GM12891 (cell line): ENCODE results near the gene GRK3.
"Not testable (repeated sequence)": the region's sequence is repeated elsewhere in the genome, so short reads cannot be mapped to it uniquely, and the experiment has no call there.

Source experiments
- DNase-seq: peaks from one replicate; pipeline ENCODE4 v3.0.0; 2011; ENCODE audit warnings: low spot score; ENCODE audit not compliant: insufficient read length
- FAIRE-seq: peaks from 2 replicates; lab custom pipeline; 2011; peaks lifted over from hg19 to GRCh38; lab: Jason Lieb, UNC
- PAX5 ChIP-seq: IDR thresholded peaks from 2 replicates; pipeline ENCODE4 v1.6.1; 2011; ENCODE audit warnings: low read length, moderate library complexity, mild to moderate bottlenecking; ENCODE audit not compliant: insufficient read depth, severe bottlenecking
- POLR2A ChIP-seq: IDR thresholded peaks from 2 replicates; pipeline ENCODE4 v1.6.1; 2011; ENCODE audit warnings: low read depth, low read length, control low read depth
- POLR2AphosphoS5 ChIP-seq: IDR thresholded peaks from 2 replicates; pipeline ENCODE4 v1.6.1; 2011; ENCODE audit warnings: low read depth, low read length, control low read depth
- POU2F2 ChIP-seq: IDR thresholded peaks from 2 replicates; pipeline ENCODE4 v1.6.1; 2011; ENCODE audit warnings: low read depth, mild to moderate bottlenecking, control low read depth, low read length, moderate library complexity
- SPI1 ChIP-seq: IDR thresholded peaks from 2 replicates; pipeline ENCODE4 v1.6.1; 2011; ENCODE audit warnings: low read depth, low read length, control low read depth
- TAF1 ChIP-seq: IDR thresholded peaks from 2 replicates; pipeline ENCODE4 v1.6.1; 2011; ENCODE audit warnings: low read depth, low read length, control low read depth

The GRK3 gene

GRCh38 chr22:25621986-25622385 lies 57.5 kb downstream of the GRK3 start:
- TF ChIP-seq SPI1 (no peak), PAX5 (no peak), POLR2A (no peak), POU2F2 (no peak), POLR2AphosphoS5 (no peak), TAF1 (no peak)
- FAIRE-seq = peak; percentile 31

GRCh38 chr22:25623310-25623734 lies 58.8 kb downstream of the GRK3 start:
- DNase-seq (no peak), FAIRE-seq (peak; percentile 97)
- TF ChIP-seq POU2F2 (peak; percentile 70; the same call in 1 of the 2 replicates), POLR2AphosphoS5 (no peak)

More at GRCh38 chr22:25621986-25622385, 57.5 kb downstream of the GRK3 start:
- DNase-seq = no peak

- FAIRE-seq (no peak), DNase-seq (no peak)
- TF ChIP-seq TAF1 = no peak
- TF ChIP-seq POLR2A = no peak
- no peak for TF ChIP-seq SPI1
Measured at GRCh38 chr22:25623851-25624250, 59.4 kb downstream of the GRK3 start.

GRCh38 chr22:25624476-25624875 lies 60.0 kb downstream of the GRK3 start:
- no peak for FAIRE-seq
- no peak for TF ChIP-seq TAF1
- TF ChIP-seq SPI1 = no peak
- TF ChIP-seq POU2F2 = no peak
- no peak for TF ChIP-seq PAX5
- no peak for TF ChIP-seq POLR2AphosphoS5
- TF ChIP-seq POLR2A = no peak
- no peak for DNase-seq

- FAIRE-seq = peak; percentile 90
- TF ChIP-seq POU2F2 = peak; percentile 5; the same call in 1 of the 2 replicates
- not testable (repeated sequence) for DNase-seq
Measured at GRCh38 chr22:25625747-25626623, 61.5 kb downstream of the GRK3 start.

GRCh38 chr22:25626624-25626990 lies 62.1 kb downstream of the GRK3 start:
- DNase-seq = no peak
- TF ChIP-seq POLR2AphosphoS5 = no peak
- TF ChIP-seq TAF1 = no peak
- TF ChIP-seq PAX5 = no peak
- TF ChIP-seq POLR2A = no peak
- TF ChIP-seq POU2F2 = no peak
- TF ChIP-seq SPI1 = no peak
- FAIRE-seq = peak; percentile 88

- DNase-seq = no peak
- FAIRE-seq = peak; percentile 83
- TF ChIP-seq SPI1 (peak; percentile 84), TAF1 (no peak)
Measured at GRCh38 chr22:25627271-25627852, 62.9 kb downstream of the GRK3 start.

GRCh38 chr22:25628494-25628893 lies 64.0 kb downstream of the GRK3 start:
- FAIRE-seq = no peak
- TF ChIP-seq TAF1 (no peak), PAX5 (no peak), POLR2AphosphoS5 (no peak), POLR2A (no peak), POU2F2 (no peak), SPI1 (no peak)
- no peak for DNase-seq

- no peak for DNase-seq
- peak; percentile 75 for FAIRE-seq
- TF ChIP-seq PAX5 = no peak
- TF ChIP-seq POLR2A = no peak
- TF ChIP-seq SPI1 = no peak
- no peak for TF ChIP-seq TAF1
- no peak for TF ChIP-seq POLR2AphosphoS5
- TF ChIP-seq POU2F2 = no peak
Measured at GRCh38 chr22:25629613-25630012, 65.1 kb downstream of the GRK3 start.

GRCh38 chr22:25630447-25630846 lies 66.0 kb downstream of the GRK3 start:
- DNase-seq (no peak), FAIRE-seq (no peak)
- no peak for TF ChIP-seq SPI1
- TF ChIP-seq POLR2AphosphoS5 = no peak
- TF ChIP-seq POLR2A = no peak
- no peak for TF ChIP-seq PAX5
- no peak for TF ChIP-seq POU2F2
- no peak for TF ChIP-seq TAF1

- TF ChIP-seq POU2F2 (no peak), POLR2AphosphoS5 (no peak), SPI1 (no peak), POLR2A (no peak), PAX5 (no peak), TAF1 (no peak)
- DNase-seq = no peak
- no peak for FAIRE-seq
Measured at GRCh38 chr22:25636323-25636722, 71.8 kb downstream of the GRK3 start.
